Measurements from ENCODE around the gene KYNU.
"Not testable (repeated sequence)": the region's sequence is repeated elsewhere in the genome, so short reads cannot be mapped to it uniquely, and the experiment has no call there.

Gene KYNU

GRCh38 chr2:142877216-142877838 lies at the start of gene KYNU:
TSS of gene KYNU (plus strand) at chr2:142877664. CDS start at chr2:142885368, 7,704 bp downstream.
- no peaks in the 10 kb centered on the region for H3K27me3 Mint-ChIP-seq
- H3K36me3 Mint-ChIP-seq (ENCODE audit: low read depth) = no peaks in the 10 kb centered on the region
- H3K9me3 Mint-ChIP-seq = no peaks in the 10 kb centered on the region
- H3K4me3 Mint-ChIP-seq = no peak within 1 kb of the TSS
- DNase-seq = no peak
- no peak within 1 kb of the TSS for H3K27ac Mint-ChIP-seq
- no peaks in the 10 kb centered on the region for H3K4me1 Mint-ChIP-seq (ENCODE audit: low read depth)

GRCh38 chr2:142834021-142834420 lies 43.4 kb upstream of the KYNU start:
- no peaks in the 10 kb centered on the region for H3K36me3 Mint-ChIP-seq (ENCODE audit: low read depth)
- no peaks in the 10 kb centered on the region for H3K27me3 Mint-ChIP-seq
- no peaks in the 10 kb centered on the region for H3K9me3 Mint-ChIP-seq
- no peak overlapping the region for H3K4me3 Mint-ChIP-seq
- DNase-seq = no peak
- H3K4me1 Mint-ChIP-seq (ENCODE audit: low read depth) = no peaks in the 10 kb centered on the region
- H3K27ac Mint-ChIP-seq = no peak overlapping the region

GRCh38 chr2:142840436-142840835 lies 37.0 kb upstream of the KYNU start:
- no peak overlapping the region for H3K27ac Mint-ChIP-seq
- no peaks in the 10 kb centered on the region for H3K4me1 Mint-ChIP-seq (ENCODE audit: low read depth)
- no peaks in the 10 kb centered on the region for H3K27me3 Mint-ChIP-seq
- no peaks in the 10 kb centered on the region for H3K36me3 Mint-ChIP-seq (ENCODE audit: low read depth)
- H3K9me3 Mint-ChIP-seq = no peaks in the 10 kb centered on the region
- no peak for DNase-seq
- H3K4me3 Mint-ChIP-seq = no peak overlapping the region

GRCh38 chr2:142841788-142842187 lies 35.7 kb upstream of the KYNU start:
- Mint-ChIP-seq H3K4me3 (no peak overlapping the region), H3K9me3 (no peaks in the 10 kb centered on the region), H3K27me3 (no peaks in the 10 kb centered on the region), H3K27ac (no peak overlapping the region), H3K36me3 (ENCODE audit: low read depth) (no peaks in the 10 kb centered on the region), H3K4me1 (ENCODE audit: low read depth) (no peaks in the 10 kb centered on the region)
- no peak for DNase-seq

GRCh38 chr2:142842369-142842768 lies 35.1 kb upstream of the KYNU start:
- Mint-ChIP-seq H3K4me3 (no peak overlapping the region), H3K27ac (no peak overlapping the region), H3K9me3 (no peaks in the 10 kb centered on the region), H3K27me3 (no peaks in the 10 kb centered on the region), H3K4me1 (ENCODE audit: low read depth) (no peaks in the 10 kb centered on the region), H3K36me3 (ENCODE audit: low read depth) (no peaks in the 10 kb centered on the region)
- no peak for DNase-seq

- no peaks in the 10 kb centered on the region for H3K4me1 Mint-ChIP-seq (ENCODE audit: low read depth)
- H3K27me3 Mint-ChIP-seq = no peaks in the 10 kb centered on the region
- H3K9me3 Mint-ChIP-seq = no peaks in the 10 kb centered on the region
- no peak for DNase-seq
- no peaks in the 10 kb centered on the region for H3K36me3 Mint-ChIP-seq (ENCODE audit: low read depth)
- no peak overlapping the region for H3K4me3 Mint-ChIP-seq
- no peak overlapping the region for H3K27ac Mint-ChIP-seq
Observed at GRCh38 chr2:142843731-142844130, 33.7 kb upstream of the KYNU start.

GRCh38 chr2:142848023-142848606 lies 29.3 kb upstream of the KYNU start:
- Mint-ChIP-seq H3K4me1 (ENCODE audit: low read depth) (no peaks in the 10 kb centered on the region), H3K27ac (no peak overlapping the region), H3K4me3 (no peak overlapping the region), H3K9me3 (no peaks in the 10 kb centered on the region), H3K27me3 (no peaks in the 10 kb centered on the region), H3K36me3 (ENCODE audit: low read depth) (no peaks in the 10 kb centered on the region)
- no peak for DNase-seq

GRCh38 chr2:142849820-142850219 lies 27.6 kb upstream of the KYNU start:
- no peak overlapping the region for H3K4me3 Mint-ChIP-seq
- DNase-seq = no peak
- no peak overlapping the region for H3K27ac Mint-ChIP-seq
- H3K4me1 Mint-ChIP-seq (ENCODE audit: low read depth) = no peaks in the 10 kb centered on the region
- H3K9me3 Mint-ChIP-seq = no peaks in the 10 kb centered on the region
- no peaks in the 10 kb centered on the region for H3K27me3 Mint-ChIP-seq
- no peaks in the 10 kb centered on the region for H3K36me3 Mint-ChIP-seq (ENCODE audit: low read depth)

- Mint-ChIP-seq H3K27ac (no peak overlapping the region), H3K4me1 (ENCODE audit: low read depth) (no peaks in the 10 kb centered on the region), H3K4me3 (no peak overlapping the region), H3K36me3 (ENCODE audit: low read depth) (no peaks in the 10 kb centered on the region), H3K9me3 (no peaks in the 10 kb centered on the region), H3K27me3 (no peaks in the 10 kb centered on the region)
- DNase-seq = no peak
Observed at GRCh38 chr2:142853912-142854311, 23.6 kb upstream of the KYNU start.

- Mint-ChIP-seq H3K9me3 (no peaks in the 10 kb centered on the region), H3K36me3 (ENCODE audit: low read depth) (no peaks in the 10 kb centered on the region), H3K4me3 (no peak overlapping the region), H3K27ac (no peak overlapping the region), H3K4me1 (ENCODE audit: low read depth) (no peaks in the 10 kb centered on the region), H3K27me3 (no peaks in the 10 kb centered on the region)
- no peak for DNase-seq
Observed at GRCh38 chr2:142857256-142858164, 20.0 kb upstream of the KYNU start.

GRCh38 chr2:142858961-142859360 lies 18.5 kb upstream of the KYNU start:
- no peak overlapping the region for H3K4me3 Mint-ChIP-seq
- no peaks in the 10 kb centered on the region for H3K9me3 Mint-ChIP-seq
- H3K27me3 Mint-ChIP-seq = no peaks in the 10 kb centered on the region
- H3K36me3 Mint-ChIP-seq (ENCODE audit: low read depth) = no peaks in the 10 kb centered on the region
- H3K4me1 Mint-ChIP-seq (ENCODE audit: low read depth) = no peaks in the 10 kb centered on the region
- DNase-seq = no peak
- no peak overlapping the region for H3K27ac Mint-ChIP-seq

- Mint-ChIP-seq H3K4me1 (ENCODE audit: low read depth) (no peaks in the 10 kb centered on the region), H3K27ac (no peak overlapping the region), H3K9me3 (no peaks in the 10 kb centered on the region), H3K4me3 (no peak overlapping the region), H3K36me3 (ENCODE audit: low read depth) (no peaks in the 10 kb centered on the region), H3K27me3 (no peaks in the 10 kb centered on the region)
- DNase-seq = no peak
Observed at GRCh38 chr2:142862299-142862698, 15.2 kb upstream of the KYNU start.

GRCh38 chr2:142862847-142863246 lies 14.6 kb upstream of the KYNU start:
- Mint-ChIP-seq H3K9me3 (no peaks in the 10 kb centered on the region), H3K36me3 (ENCODE audit: low read depth) (no peaks in the 10 kb centered on the region), H3K27me3 (no peaks in the 10 kb centered on the region), H3K27ac (no peak overlapping the region), H3K4me3 (no peak overlapping the region), H3K4me1 (ENCODE audit: low read depth) (no peaks in the 10 kb centered on the region)
- no peak for DNase-seq

GRCh38 chr2:142863485-142863961 lies 13.9 kb upstream of the KYNU start:
- H3K4me3 Mint-ChIP-seq = no peak overlapping the region
- no peak for DNase-seq
- no peaks in the 10 kb centered on the region for H3K9me3 Mint-ChIP-seq
- no peaks in the 10 kb centered on the region for H3K27me3 Mint-ChIP-seq
- no peak overlapping the region for H3K27ac Mint-ChIP-seq
- no peaks in the 10 kb centered on the region for H3K4me1 Mint-ChIP-seq (ENCODE audit: low read depth)
- no peaks in the 10 kb centered on the region for H3K36me3 Mint-ChIP-seq (ENCODE audit: low read depth)

- H3K4me3 Mint-ChIP-seq; H3K27me3 Mint-ChIP-seq; H3K36me3 Mint-ChIP-seq (ENCODE audit: low read depth); H3K9me3 Mint-ChIP-seq; H3K4me1 Mint-ChIP-seq (ENCODE audit: low read depth); DNase-seq; H3K27ac Mint-ChIP-seq: not testable (repeated sequence)
Observed at GRCh38 chr2:142864605-142865004, 12.9 kb upstream of the KYNU start.
